ENCODE results near the gene CCNI2. TPM values are rescaled to one million over a fixed set of nuclear protein-coding genes. Genes with fewer than 3 reads are reported as not detected.

The CCNI2 gene
- total RNA-seq, 1 experiment from 2014 or later = 1.7 TPM

DNA sequence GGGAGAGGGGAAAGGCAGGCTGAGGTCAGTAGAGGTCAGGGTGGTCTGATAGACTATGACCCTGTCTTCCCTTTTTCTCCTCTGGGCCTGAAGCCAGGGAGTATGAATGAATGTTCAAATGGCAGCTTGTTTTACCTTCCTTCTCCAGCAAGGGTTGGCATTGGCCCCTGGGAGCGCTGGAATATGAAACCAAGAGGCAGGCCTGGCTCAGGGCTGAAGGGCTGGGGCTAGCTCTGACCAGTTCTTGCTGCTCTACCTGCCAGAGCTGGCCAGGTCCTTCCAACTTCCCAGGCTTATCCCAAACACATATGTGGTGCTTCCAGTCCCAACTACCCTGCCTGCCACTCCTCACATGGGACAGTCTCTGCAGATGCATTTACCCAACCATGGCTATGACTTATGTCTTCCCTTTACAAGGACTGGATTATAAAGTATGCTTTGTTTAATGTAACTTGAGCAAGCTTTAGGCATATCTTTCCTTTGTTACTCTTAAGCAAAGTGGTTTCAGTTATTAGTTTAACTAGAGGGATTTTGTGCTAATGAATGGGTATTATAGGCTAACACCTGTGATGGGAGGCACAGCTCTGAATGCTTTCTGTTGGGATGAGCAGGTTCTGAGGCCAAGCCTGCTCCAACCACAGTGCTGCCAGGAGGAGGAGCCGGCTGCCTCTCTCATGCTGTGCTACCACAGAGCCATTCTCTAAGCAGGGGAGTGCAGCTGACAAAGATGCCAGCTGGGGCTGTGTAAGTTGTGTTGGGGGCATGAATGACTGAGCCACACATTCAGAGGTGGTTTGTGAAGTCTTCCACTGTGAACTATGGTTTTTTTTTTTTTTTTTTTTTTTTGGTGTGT is 6.1 kb downstream of the CCNI2 start:
- no peak for TF ChIP-seq SMAD4 (CRISPR knock-in tag; IDR thresholded peaks at IDR 0.05)
- no peak for TF ChIP-seq NR3C1 (CRISPR knock-in tag; conservative IDR thresholded peaks at IDR 0.05; ENCODE audit: low read depth)
- TF ChIP-seq, protein P1, sequence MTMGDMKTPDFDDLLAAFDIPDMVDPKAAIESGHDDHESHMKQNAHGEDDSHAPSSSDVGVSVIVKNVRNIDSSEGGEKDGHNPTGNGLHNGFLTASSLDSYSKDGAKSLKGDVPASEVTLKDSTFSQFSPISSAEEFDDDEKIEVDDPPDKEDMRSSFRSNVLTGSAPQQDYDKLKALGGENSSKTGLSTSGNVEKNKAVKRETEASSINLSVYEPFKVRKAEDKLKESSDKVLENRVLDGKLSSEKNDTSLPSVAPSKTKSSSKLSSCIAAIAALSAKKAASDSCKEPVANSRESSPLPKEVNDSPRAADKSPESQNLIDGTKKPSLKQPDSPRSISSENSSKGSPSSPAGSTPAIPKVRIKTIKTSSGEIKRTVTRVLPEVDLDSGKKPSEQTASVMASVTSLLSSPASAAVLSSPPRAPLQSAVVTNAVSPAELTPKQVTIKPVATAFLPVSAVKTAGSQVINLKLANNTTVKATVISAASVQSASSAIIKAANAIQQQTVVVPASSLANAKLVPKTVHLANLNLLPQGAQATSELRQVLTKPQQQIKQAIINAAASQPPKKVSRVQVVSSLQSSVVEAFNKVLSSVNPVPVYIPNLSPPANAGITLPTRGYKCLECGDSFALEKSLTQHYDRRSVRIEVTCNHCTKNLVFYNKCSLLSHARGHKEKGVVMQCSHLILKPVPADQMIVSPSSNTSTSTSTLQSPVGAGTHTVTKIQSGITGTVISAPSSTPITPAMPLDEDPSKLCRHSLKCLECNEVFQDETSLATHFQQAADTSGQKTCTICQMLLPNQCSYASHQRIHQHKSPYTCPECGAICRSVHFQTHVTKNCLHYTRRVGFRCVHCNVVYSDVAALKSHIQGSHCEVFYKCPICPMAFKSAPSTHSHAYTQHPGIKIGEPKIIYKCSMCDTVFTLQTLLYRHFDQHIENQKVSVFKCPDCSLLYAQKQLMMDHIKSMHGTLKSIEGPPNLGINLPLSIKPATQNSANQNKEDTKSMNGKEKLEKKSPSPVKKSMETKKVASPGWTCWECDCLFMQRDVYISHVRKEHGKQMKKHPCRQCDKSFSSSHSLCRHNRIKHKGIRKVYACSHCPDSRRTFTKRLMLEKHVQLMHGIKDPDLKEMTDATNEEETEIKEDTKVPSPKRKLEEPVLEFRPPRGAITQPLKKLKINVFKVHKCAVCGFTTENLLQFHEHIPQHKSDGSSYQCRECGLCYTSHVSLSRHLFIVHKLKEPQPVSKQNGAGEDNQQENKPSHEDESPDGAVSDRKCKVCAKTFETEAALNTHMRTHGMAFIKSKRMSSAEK (CRISPR knock-in tag; IDR thresholded peaks at IDR 0.05; ENCODE audit: borderline replicate concordance) = no peak
- TF ChIP-seq GABPB1 (CRISPR knock-in tag; IDR thresholded peaks at IDR 0.05) = no peak
- TF ChIP-seq ETV6 (CRISPR knock-in tag; IDR thresholded peaks at IDR 0.05) = no peak
- TF ChIP-seq ZNF416 (CRISPR knock-in tag; IDR thresholded peaks at IDR 0.05) = no peak
- no peak for TF ChIP-seq ZNF423 (CRISPR knock-in tag; IDR thresholded peaks at IDR 0.05)
- TF ChIP-seq, protein P2, sequence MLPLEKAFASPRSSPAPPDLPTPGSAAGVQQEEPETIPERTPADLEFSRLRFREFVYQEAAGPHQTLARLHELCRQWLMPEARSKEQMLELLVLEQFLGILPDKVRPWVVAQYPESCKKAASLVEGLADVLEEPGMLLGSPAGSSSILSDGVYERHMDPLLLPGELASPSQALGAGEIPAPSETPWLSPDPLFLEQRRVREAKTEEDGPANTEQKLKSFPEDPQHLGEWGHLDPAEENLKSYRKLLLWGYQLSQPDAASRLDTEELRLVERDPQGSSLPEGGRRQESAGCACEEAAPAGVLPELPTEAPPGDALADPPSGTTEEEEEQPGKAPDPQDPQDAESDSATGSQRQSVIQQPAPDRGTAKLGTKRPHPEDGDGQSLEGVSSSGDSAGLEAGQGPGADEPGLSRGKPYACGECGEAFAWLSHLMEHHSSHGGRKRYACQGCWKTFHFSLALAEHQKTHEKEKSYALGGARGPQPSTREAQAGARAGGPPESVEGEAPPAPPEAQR (CRISPR knock-in tag; IDR thresholded peaks at IDR 0.05) = no peak
- TF ChIP-seq, protein P3, sequence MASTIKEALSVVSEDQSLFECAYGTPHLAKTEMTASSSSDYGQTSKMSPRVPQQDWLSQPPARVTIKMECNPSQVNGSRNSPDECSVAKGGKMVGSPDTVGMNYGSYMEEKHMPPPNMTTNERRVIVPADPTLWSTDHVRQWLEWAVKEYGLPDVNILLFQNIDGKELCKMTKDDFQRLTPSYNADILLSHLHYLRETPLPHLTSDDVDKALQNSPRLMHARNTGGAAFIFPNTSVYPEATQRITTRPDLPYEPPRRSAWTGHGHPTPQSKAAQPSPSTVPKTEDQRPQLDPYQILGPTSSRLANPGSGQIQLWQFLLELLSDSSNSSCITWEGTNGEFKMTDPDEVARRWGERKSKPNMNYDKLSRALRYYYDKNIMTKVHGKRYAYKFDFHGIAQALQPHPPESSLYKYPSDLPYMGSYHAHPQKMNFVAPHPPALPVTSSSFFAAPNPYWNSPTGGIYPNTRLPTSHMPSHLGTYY (CRISPR knock-in tag; IDR thresholded peaks at IDR 0.05) = no peak
- TF ChIP-seq, protein P4, sequence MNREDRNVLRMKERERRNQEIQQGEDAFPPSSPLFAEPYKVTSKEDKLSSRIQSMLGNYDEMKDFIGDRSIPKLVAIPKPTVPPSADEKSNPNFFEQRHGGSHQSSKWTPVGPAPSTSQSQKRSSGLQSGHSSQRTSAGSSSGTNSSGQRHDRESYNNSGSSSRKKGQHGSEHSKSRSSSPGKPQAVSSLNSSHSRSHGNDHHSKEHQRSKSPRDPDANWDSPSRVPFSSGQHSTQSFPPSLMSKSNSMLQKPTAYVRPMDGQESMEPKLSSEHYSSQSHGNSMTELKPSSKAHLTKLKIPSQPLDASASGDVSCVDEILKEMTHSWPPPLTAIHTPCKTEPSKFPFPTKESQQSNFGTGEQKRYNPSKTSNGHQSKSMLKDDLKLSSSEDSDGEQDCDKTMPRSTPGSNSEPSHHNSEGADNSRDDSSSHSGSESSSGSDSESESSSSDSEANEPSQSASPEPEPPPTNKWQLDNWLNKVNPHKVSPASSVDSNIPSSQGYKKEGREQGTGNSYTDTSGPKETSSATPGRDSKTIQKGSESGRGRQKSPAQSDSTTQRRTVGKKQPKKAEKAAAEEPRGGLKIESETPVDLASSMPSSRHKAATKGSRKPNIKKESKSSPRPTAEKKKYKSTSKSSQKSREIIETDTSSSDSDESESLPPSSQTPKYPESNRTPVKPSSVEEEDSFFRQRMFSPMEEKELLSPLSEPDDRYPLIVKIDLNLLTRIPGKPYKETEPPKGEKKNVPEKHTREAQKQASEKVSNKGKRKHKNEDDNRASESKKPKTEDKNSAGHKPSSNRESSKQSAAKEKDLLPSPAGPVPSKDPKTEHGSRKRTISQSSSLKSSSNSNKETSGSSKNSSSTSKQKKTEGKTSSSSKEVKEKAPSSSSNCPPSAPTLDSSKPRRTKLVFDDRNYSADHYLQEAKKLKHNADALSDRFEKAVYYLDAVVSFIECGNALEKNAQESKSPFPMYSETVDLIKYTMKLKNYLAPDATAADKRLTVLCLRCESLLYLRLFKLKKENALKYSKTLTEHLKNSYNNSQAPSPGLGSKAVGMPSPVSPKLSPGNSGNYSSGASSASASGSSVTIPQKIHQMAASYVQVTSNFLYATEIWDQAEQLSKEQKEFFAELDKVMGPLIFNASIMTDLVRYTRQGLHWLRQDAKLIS (CRISPR knock-in tag; IDR thresholded peaks at IDR 0.05; ENCODE audit: borderline replicate concordance) = no peak
- TF ChIP-seq ZNF263 (CRISPR knock-in tag; IDR thresholded peaks at IDR 0.05; ENCODE audit: low read depth) = no peak
- TF ChIP-seq, protein P5, sequence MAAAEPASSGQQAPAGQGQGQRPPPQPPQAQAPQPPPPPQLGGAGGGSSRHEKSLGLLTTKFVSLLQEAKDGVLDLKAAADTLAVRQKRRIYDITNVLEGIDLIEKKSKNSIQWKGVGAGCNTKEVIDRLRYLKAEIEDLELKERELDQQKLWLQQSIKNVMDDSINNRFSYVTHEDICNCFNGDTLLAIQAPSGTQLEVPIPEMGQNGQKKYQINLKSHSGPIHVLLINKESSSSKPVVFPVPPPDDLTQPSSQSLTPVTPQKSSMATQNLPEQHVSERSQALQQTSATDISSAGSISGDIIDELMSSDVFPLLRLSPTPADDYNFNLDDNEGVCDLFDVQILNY (CRISPR knock-in tag; IDR thresholded peaks at IDR 0.05) = no peak
- CTCF ChIA-PET = interaction anchor here (0.6 to 5.4 kb wide), 13 partner anchors 9 to 605 kb away, joined by 3 to 92 read pairs (median 5); partner anchors contain the start of genes GDF9, SEPTIN8, SHROOM1 and SOWAHA
- H3K4me1 Mint-ChIP-seq = peaks cover 17% of the 10 kb centered on the region
- DNase-seq (ENCODE audit: low spot score) = peak; percentile 40
- no peaks in the 10 kb centered on the region for H3K9me3 Mint-ChIP-seq
- no peak overlapping the region for H3K4me3 Mint-ChIP-seq
- POLR2A ChIA-PET = interaction anchor here (0.7 kb wide), 1 partner anchor 101 kb away, joined by 3 read pairs; no protein-coding TSS in a partner anchor
- H3K27ac Mint-ChIP-seq = peak overlapping the region; percentile 28; the same call in 1 of the 2 replicates
- H3K36me3 Mint-ChIP-seq = no peaks in the 10 kb centered on the region
- peak; percentile 91 for ATAC-seq
- peaks cover 25% of the 10 kb centered on the region for H3K27me3 Mint-ChIP-seq (ENCODE audit: low read depth)

Data from WTC11 (cell line).